Esophagus squamous epithelium (tissue), 4 donors: ENCODE measurements around the gene CSRP1.

Source experiments
- POLR2A ChIP-seq, 4 donors: fragments of 450-650 bp; IDR thresholded peaks; one replicate each; pipeline ENCODE4 v1.6.1; 2017; ENCODE audit warnings: antibody characterized with exemption in 4 of 4, mild to moderate bottlenecking in 4 of 4, moderate library complexity in 3 of 4
- TF ChIP-seq, protein P1 (sequence below), 6 experiments: fragments of 450-650 bp in 4 of 6; fragments of 200-600 bp in 2 of 6; sonication (generic) in 2 of 6; IDR thresholded peaks; one replicate each; pipeline ENCODE4 v1.5.1; 2016 to 2019; ENCODE audit warnings: antibody characterized with exemption in 6 of 6, mild to moderate bottlenecking in 4 of 6, moderate library complexity in 4 of 6

- no peak for TF ChIP-seq POLR2A (IDR thresholded peaks at IDR 0.05)
- TF ChIP-seq, protein P1, sequence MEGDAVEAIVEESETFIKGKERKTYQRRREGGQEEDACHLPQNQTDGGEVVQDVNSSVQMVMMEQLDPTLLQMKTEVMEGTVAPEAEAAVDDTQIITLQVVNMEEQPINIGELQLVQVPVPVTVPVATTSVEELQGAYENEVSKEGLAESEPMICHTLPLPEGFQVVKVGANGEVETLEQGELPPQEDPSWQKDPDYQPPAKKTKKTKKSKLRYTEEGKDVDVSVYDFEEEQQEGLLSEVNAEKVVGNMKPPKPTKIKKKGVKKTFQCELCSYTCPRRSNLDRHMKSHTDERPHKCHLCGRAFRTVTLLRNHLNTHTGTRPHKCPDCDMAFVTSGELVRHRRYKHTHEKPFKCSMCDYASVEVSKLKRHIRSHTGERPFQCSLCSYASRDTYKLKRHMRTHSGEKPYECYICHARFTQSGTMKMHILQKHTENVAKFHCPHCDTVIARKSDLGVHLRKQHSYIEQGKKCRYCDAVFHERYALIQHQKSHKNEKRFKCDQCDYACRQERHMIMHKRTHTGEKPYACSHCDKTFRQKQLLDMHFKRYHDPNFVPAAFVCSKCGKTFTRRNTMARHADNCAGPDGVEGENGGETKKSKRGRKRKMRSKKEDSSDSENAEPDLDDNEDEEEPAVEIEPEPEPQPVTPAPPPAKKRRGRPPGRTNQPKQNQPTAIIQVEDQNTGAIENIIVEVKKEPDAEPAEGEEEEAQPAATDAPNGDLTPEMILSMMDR (IDR thresholded peaks at IDR 0.05) = no peak
Measured at GRCh38 chr1:201514466-201514865, 7.5 kb upstream of the CSRP1 start.
